DOHH2 (cell line): ENCODE measurements around the gene MADCAM1.

Source experiments
- H3F3A ChIP-seq: fragments of 200-600 bp; sonication (generic), shearing (Covaris generic); 2 replicates; pipeline ENCODE4 v1.6.0; 2016; ENCODE audit warnings: antibody characterized with exemption, mild to moderate bottlenecking; ENCODE audit not compliant: control insufficient read depth, insufficient read depth
- H3K27ac ChIP-seq: fragments of 200-600 bp; sonication (generic); 2 replicates; pipeline ENCODE4 v1.5.1; 2014; ENCODE audit warnings: low read depth, mild to moderate bottlenecking, low read length, moderate library complexity
- H3K27me3 ChIP-seq: fragments of 200-600 bp; sonication (generic); 2 replicates; pipeline ENCODE4 v1.6.1; 2014; ENCODE audit warnings: mild to moderate bottlenecking, low read length, mixed read lengths; ENCODE audit not compliant: control insufficient read depth
- H3K36me3 ChIP-seq: fragments of 200-600 bp; sonication (generic); 2 replicates; pipeline ENCODE4 v1.6.1; 2014; ENCODE audit warnings: mild to moderate bottlenecking, low read length, moderate library complexity, mixed read lengths; ENCODE audit not compliant: control insufficient read depth
- H3K4me1 ChIP-seq: fragments of 200-600 bp; sonication (generic); 2 replicates; pipeline ENCODE4 v1.6.1; 2014; ENCODE audit warnings: mild to moderate bottlenecking, low read length, mixed read lengths; ENCODE audit not compliant: control insufficient read depth
- H3K4me2 ChIP-seq: fragments of 200-600 bp; sonication (generic); 2 replicates; pipeline ENCODE4 v1.6.0; 2014; ENCODE audit warnings: mild to moderate bottlenecking, low read length, moderate library complexity
- H3K4me3 ChIP-seq: fragments of 200-600 bp; sonication (generic); 2 replicates; pipeline ENCODE4 v1.5.1; 2014; ENCODE audit warnings: mild to moderate bottlenecking, low read length, mixed read lengths
- H3K79me2 ChIP-seq: fragments of 200-600 bp; sonication (generic); 2 replicates; pipeline ENCODE4 v1.6.1; 2014; ENCODE audit warnings: mild to moderate bottlenecking, low read length, mixed read lengths; ENCODE audit not compliant: control insufficient read depth
- H3K9me2 ChIP-seq: fragments of 200-600 bp; sonication (generic); replicated peaks from 2 replicates; pipeline ENCODE4 v1.6.1; 2014; ENCODE audit warnings: mild to moderate bottlenecking, low read length, mixed read lengths; ENCODE audit not compliant: control insufficient read depth
- H3K9me3 ChIP-seq: fragments of 200-600 bp; sonication (generic); 2 replicates; pipeline ENCODE4 v1.6.1; 2014; ENCODE audit warnings: antibody characterized with exemption, low read length, mixed read lengths; ENCODE audit not compliant: control insufficient read depth, insufficient read depth
- H4K20me1 ChIP-seq: fragments of 200-600 bp; sonication (generic); 2 replicates; pipeline ENCODE4 v1.6.0; 2014; ENCODE audit warnings: low read depth, mild to moderate bottlenecking, antibody characterized with exemption, low read length, moderate library complexity; ENCODE audit not compliant: control insufficient read depth, insufficient read depth
- EZH2phosphoT487 ChIP-seq: fragments of 200-600 bp; sonication (generic); IDR thresholded peaks from 2 replicates; pipeline ENCODE4 v1.6.1; 2017; ENCODE audit warnings: borderline replicate concordance, mild to moderate bottlenecking, antibody characterized with exemption, low read length, moderate library complexity, mixed read lengths
- TF ChIP-seq, protein P1 (sequence below): fragments of 200-600 bp; sonication (generic); IDR thresholded peaks from one replicate; pipeline ENCODE4 v1.5.1; 2014; ENCODE audit warnings: antibody characterized with exemption, mild to moderate bottlenecking, low read depth, low read length; ENCODE audit not compliant: poor library complexity, severe bottlenecking

The MADCAM1 gene

GRCh38 chr19:525029-525428 is 28.7 kb downstream of the MADCAM1 start:
- Histone ChIP-seq H3K9me2 (no peaks in the 10 kb centered on the region), H3K27me3 (no peaks in the 10 kb centered on the region), H3K79me2 (no peaks in the 10 kb centered on the region), H3K9me3 (no peaks in the 10 kb centered on the region), H3K4me2 (no peak overlapping the region), H3F3A (no peaks in the 10 kb centered on the region), H4K20me1 (no peaks in the 10 kb centered on the region), H3K4me1 (no peaks in the 10 kb centered on the region), H3K4me3 (no peak overlapping the region), H3K27ac (no peak overlapping the region), H3K36me3 (no peaks in the 10 kb centered on the region)
- TF ChIP-seq, protein P1, sequence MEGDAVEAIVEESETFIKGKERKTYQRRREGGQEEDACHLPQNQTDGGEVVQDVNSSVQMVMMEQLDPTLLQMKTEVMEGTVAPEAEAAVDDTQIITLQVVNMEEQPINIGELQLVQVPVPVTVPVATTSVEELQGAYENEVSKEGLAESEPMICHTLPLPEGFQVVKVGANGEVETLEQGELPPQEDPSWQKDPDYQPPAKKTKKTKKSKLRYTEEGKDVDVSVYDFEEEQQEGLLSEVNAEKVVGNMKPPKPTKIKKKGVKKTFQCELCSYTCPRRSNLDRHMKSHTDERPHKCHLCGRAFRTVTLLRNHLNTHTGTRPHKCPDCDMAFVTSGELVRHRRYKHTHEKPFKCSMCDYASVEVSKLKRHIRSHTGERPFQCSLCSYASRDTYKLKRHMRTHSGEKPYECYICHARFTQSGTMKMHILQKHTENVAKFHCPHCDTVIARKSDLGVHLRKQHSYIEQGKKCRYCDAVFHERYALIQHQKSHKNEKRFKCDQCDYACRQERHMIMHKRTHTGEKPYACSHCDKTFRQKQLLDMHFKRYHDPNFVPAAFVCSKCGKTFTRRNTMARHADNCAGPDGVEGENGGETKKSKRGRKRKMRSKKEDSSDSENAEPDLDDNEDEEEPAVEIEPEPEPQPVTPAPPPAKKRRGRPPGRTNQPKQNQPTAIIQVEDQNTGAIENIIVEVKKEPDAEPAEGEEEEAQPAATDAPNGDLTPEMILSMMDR = no peak
- TF ChIP-seq EZH2phosphoT487 = no peak

DNA sequence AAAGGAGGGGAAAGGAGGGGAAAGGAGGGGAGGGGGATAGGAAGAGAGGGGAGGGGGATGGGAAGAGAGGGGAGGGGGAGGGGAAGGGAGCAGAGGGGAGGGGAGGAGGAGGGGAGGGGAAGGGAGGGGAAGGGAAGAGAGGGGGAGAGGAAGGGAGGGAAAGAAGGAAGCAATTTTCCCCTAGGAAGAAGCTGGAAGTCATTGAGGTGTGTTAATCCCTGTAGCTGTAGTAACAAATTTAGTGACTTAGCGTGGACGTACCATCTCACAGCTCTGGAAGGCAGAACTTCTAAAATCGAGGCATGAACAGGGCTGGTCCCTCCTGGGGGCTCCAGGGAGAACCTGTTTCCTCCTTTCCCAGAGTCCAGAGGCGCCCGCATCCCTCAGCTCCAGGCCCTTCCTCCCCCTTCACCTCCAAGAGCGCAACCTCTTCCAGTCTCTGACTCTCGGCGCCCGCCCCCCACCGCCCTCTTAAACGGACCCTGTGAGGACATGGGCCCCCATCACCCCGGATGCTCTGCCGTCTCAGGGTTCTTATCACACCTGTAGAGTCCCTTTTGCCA is 29.7 kb downstream of the MADCAM1 start:
- no peaks in the 10 kb centered on the region for H3K27me3 ChIP-seq
- peaks cover 5% of the 10 kb centered on the region for H3K4me1 ChIP-seq
- H3K4me2 ChIP-seq = no peak overlapping the region
- no peak for TF ChIP-seq EZH2phosphoT487
- TF ChIP-seq, protein P1 = no peak
- H4K20me1 ChIP-seq = no peaks in the 10 kb centered on the region
- H3F3A ChIP-seq = no peaks in the 10 kb centered on the region
- no peaks in the 10 kb centered on the region for H3K36me3 ChIP-seq
- no peak overlapping the region for H3K27ac ChIP-seq
- no peaks in the 10 kb centered on the region for H3K9me2 ChIP-seq
- H3K9me3 ChIP-seq = no peaks in the 10 kb centered on the region
- H3K79me2 ChIP-seq = no peaks in the 10 kb centered on the region
- no peak overlapping the region for H3K4me3 ChIP-seq

- Histone ChIP-seq H3K9me2 (no peaks in the 10 kb centered on the region), H3K4me1 (peaks cover 17% of the 10 kb centered on the region), H3K4me2 (peak overlapping the region; percentile 71), H3K36me3 (peaks cover 11% of the 10 kb centered on the region; the same call in 1 of the 2 replicates), H3K27me3 (no peaks in the 10 kb centered on the region), H4K20me1 (peaks cover 8% of the 10 kb centered on the region), H3K9me3 (no peaks in the 10 kb centered on the region), H3K79me2 (peaks cover 35% of the 10 kb centered on the region), H3F3A (no peaks in the 10 kb centered on the region), H3K4me3 (peak overlapping the region; percentile 82), H3K27ac (peak overlapping the region; percentile 60)
- TF ChIP-seq EZH2phosphoT487 = no peak
- TF ChIP-seq, protein P1 = no peak
These were observed 34.1 kb downstream of the MADCAM1 start for GRCh38 chr19:530134-531008.
